ENCODE data around the gene HIVEP3.
A peak's percentile ranks its signal among the peaks of the same experiment; 100 is the strongest.

Gene HIVEP3

GRCh38 chr1:41917076-41917475, 1.6 kb downstream of the HIVEP3 start:
- TF ChIP-seq FOXP2 (optimal IDR thresholded peaks at IDR 0.05; ENCODE audit: borderline replicate concordance, extremely low read depth, extremely low read length, insufficient read depth) = no peak
- no peak for TF ChIP-seq SIN3A (IDR thresholded peaks at IDR 0.05; ENCODE audit: borderline replicate concordance, insufficient read depth, low read length)
- no peak for TF ChIP-seq REST (IDR thresholded peaks at IDR 0.05; ENCODE audit: insufficient read depth in 1 of 2, low read depth in 2 of 2, low read length in 2 of 2)
- no peak for TF ChIP-seq POLR2AphosphoS5 (IDR thresholded peaks at IDR 0.05; ENCODE audit: low read depth, low read length)
- no peak for TF ChIP-seq TAF1 (IDR thresholded peaks at IDR 0.05; ENCODE audit: borderline replicate concordance, insufficient read depth, low read length)

GRCh38 chr1:41915786-41916571, 2.7 kb downstream of the HIVEP3 start:
- TF ChIP-seq FOXP2 (optimal IDR thresholded peaks at IDR 0.05; ENCODE audit: borderline replicate concordance, extremely low read depth, extremely low read length, insufficient read depth) (peak; percentile 82), SIN3A (IDR thresholded peaks at IDR 0.05; ENCODE audit: borderline replicate concordance, insufficient read depth, low read length) (peak; percentile 59; the same call in 1 of the 2 replicates), TAF1 (IDR thresholded peaks at IDR 0.05; ENCODE audit: borderline replicate concordance, insufficient read depth, low read length) (peak; percentile 22; the same call in 1 of the 2 replicates), REST (IDR thresholded peaks at IDR 0.05; ENCODE audit: insufficient read depth in 1 of 2, low read depth in 2 of 2, low read length in 2 of 2) (0 out of 4 replicates have a peak, but pooled peaks of 1 of the 2 experiments have one; percentile 9), POLR2AphosphoS5 (IDR thresholded peaks at IDR 0.05; ENCODE audit: low read depth, low read length) (no peak)

- TF ChIP-seq REST (IDR thresholded peaks at IDR 0.05; ENCODE audit: insufficient read depth in 1 of 2, low read depth in 2 of 2, low read length in 2 of 2) (no peak), POLR2AphosphoS5 (IDR thresholded peaks at IDR 0.05; ENCODE audit: low read depth, low read length) (no peak), TAF1 (IDR thresholded peaks at IDR 0.05; ENCODE audit: borderline replicate concordance, insufficient read depth, low read length) (no peak), FOXP2 (optimal IDR thresholded peaks at IDR 0.05; ENCODE audit: borderline replicate concordance, extremely low read depth, extremely low read length, insufficient read depth) (no peak)
These were observed 4.2 kb downstream of the HIVEP3 start for GRCh38 chr1:41914516-41914915.

- no peak for TF ChIP-seq REST (IDR thresholded peaks at IDR 0.05; ENCODE audit: insufficient read depth in 1 of 2, low read depth in 2 of 2, low read length in 2 of 2)
- TF ChIP-seq FOXP2 (optimal IDR thresholded peaks at IDR 0.05; ENCODE audit: borderline replicate concordance, extremely low read depth, extremely low read length, insufficient read depth) = no peak
- TF ChIP-seq SIN3A (IDR thresholded peaks at IDR 0.05; ENCODE audit: borderline replicate concordance, insufficient read depth, low read length) = no peak
- TF ChIP-seq TAF1 (IDR thresholded peaks at IDR 0.05; ENCODE audit: borderline replicate concordance, insufficient read depth, low read length) = no peak
- TF ChIP-seq POLR2AphosphoS5 (IDR thresholded peaks at IDR 0.05; ENCODE audit: low read depth, low read length) = no peak
These were observed 5.7 kb downstream of the HIVEP3 start for GRCh38 chr1:41913014-41913413.
